Measurements from ENCODE around the gene ABCA7.

GRCh38 chr19:1079566-1080111, 39.7 kb downstream of the ABCA7 start:
- TF ChIP-seq RFX1 (IDR thresholded peaks at IDR 0.05) (no peak), ARNT2 (CRISPR knock-in tag; IDR thresholded peaks at IDR 0.05; ENCODE audit: low read depth) (no peak), ZNF496 (CRISPR knock-in tag; IDR thresholded peaks at IDR 0.05; ENCODE audit: insufficient replicate concordance) (no peak), ZFX (CRISPR knock-in tag; IDR thresholded peaks at IDR 0.05; ENCODE audit: low read depth) (no peak), SOX6 (IDR thresholded peaks at IDR 0.05) (no peak), SOX6 (CRISPR knock-in tag; IDR thresholded peaks at IDR 0.05) (no peak), ZNF362 (CRISPR knock-in tag; IDR thresholded peaks at IDR 0.05; ENCODE audit: borderline replicate concordance) (no peak), HDAC6 (IDR thresholded peaks at IDR 0.05; ENCODE audit: low read depth, low read length) (no peak), RFXAP (CRISPR knock-in tag; IDR thresholded peaks at IDR 0.05; ENCODE audit: borderline replicate concordance) (no peak), CTCF (CRISPR knock-in tag; IDR thresholded peaks at IDR 0.05) (no peak), TCF7L2 (IDR thresholded peaks at IDR 0.05; ENCODE audit: low read depth, low read length) (no peak), SMC3 (IDR thresholded peaks at IDR 0.05; ENCODE audit: low read length) (no peak), PATZ1 (CRISPR knock-in tag; IDR thresholded peaks at IDR 0.05) (no peak), JUNB (CRISPR knock-in tag; IDR thresholded peaks at IDR 0.05; ENCODE audit: borderline replicate concordance) (no peak)

All from HepG2 (cell line).